IPS-20b (cell line): ENCODE results near the gene JMJD1C.
A peak's percentile ranks its signal among the peaks of the same experiment; 100 is the strongest.

ENCODE experiments used
- H3K27ac ChIP-seq: one replicate; pipeline ENCODE4 v1.5.1; 2013; ENCODE audit warnings: low read length
- H3K27me3 ChIP-seq: 2 replicates; pipeline ENCODE4 v1.6.1; 2013; ENCODE audit warnings: mild to moderate bottlenecking, low read length, inconsistent platforms; ENCODE audit not compliant: insufficient read depth
- H3K36me3 ChIP-seq: 2 replicates; pipeline ENCODE4 v1.6.1; 2013; ENCODE audit warnings: low read depth, mild to moderate bottlenecking, inconsistent platforms, low read length, moderate library complexity; ENCODE audit not compliant: insufficient read depth
- H3K4me1 ChIP-seq: 2 replicates; pipeline ENCODE4 v1.6.1; 2013; ENCODE audit warnings: mild to moderate bottlenecking, control low read depth, inconsistent platforms, low read length, moderate library complexity; ENCODE audit not compliant: insufficient read depth
- H3K4me3 ChIP-seq: 2 replicates; pipeline ENCODE4 v1.5.1; 2013; ENCODE audit warnings: mild to moderate bottlenecking, low read length, inconsistent platforms
- H3K9ac ChIP-seq: 2 replicates; pipeline ENCODE4 v1.6.1; 2013; ENCODE audit warnings: low read depth, mild to moderate bottlenecking, inconsistent platforms, low read length, moderate library complexity
- H3K9me3 ChIP-seq: 2 replicates; pipeline ENCODE4 v1.6.1; 2013; ENCODE audit warnings: mild to moderate bottlenecking, low read depth, low read length, inconsistent platforms; ENCODE audit not compliant: insufficient read depth

JMJD1C gene

GRCh38 chr10:63146503-63146902 is 319.3 kb downstream of the JMJD1C start:
- H3K27ac ChIP-seq = no peak overlapping the region
- peaks cover 8% of the 10 kb centered on the region; the same call in 1 of the 2 replicates for H3K36me3 ChIP-seq
- H3K27me3 ChIP-seq = no peaks in the 10 kb centered on the region
- no peak overlapping the region for H3K4me3 ChIP-seq
- H3K4me1 ChIP-seq = peaks cover 6% of the 10 kb centered on the region; the same call in 1 of the 2 replicates
- no peak overlapping the region for H3K9ac ChIP-seq
- H3K9me3 ChIP-seq = no peaks in the 10 kb centered on the region

- Histone ChIP-seq H3K36me3 (0 out of 2 replicates have a peak, but pooled peaks cover 6% of the 10 kb centered on the region), H3K9me3 (no peaks in the 10 kb centered on the region), H3K4me1 (peaks cover 6% of the 10 kb centered on the region; the same call in 1 of the 2 replicates), H3K9ac (no peak overlapping the region), H3K27me3 (no peaks in the 10 kb centered on the region), H3K27ac (no peak overlapping the region), H3K4me3 (no peak overlapping the region)
Measured at GRCh38 chr10:63145782-63146181, 320.0 kb downstream of the JMJD1C start.

- no peaks in the 10 kb centered on the region for H3K9me3 ChIP-seq
- no peak overlapping the region for H3K9ac ChIP-seq
- H3K4me1 ChIP-seq = peaks cover 6% of the 10 kb centered on the region; the same call in 1 of the 2 replicates
- no peak overlapping the region for H3K27ac ChIP-seq
- no peak overlapping the region for H3K4me3 ChIP-seq
- H3K27me3 ChIP-seq = no peaks in the 10 kb centered on the region
- 0 out of 2 replicates have a peak, but pooled peaks cover 6% of the 10 kb centered on the region for H3K36me3 ChIP-seq
Measured at GRCh38 chr10:63143987-63144386, 321.8 kb downstream of the JMJD1C start.

- H3K27ac ChIP-seq = no peak overlapping the region
- no peaks in the 10 kb centered on the region for H3K36me3 ChIP-seq
- no peak overlapping the region for H3K9ac ChIP-seq
- H3K27me3 ChIP-seq = no peaks in the 10 kb centered on the region
- no peaks in the 10 kb centered on the region for H3K9me3 ChIP-seq
- no peak overlapping the region for H3K4me3 ChIP-seq
- peaks cover 2% of the 10 kb centered on the region; the same call in 1 of the 2 replicates for H3K4me1 ChIP-seq
Measured at GRCh38 chr10:63142136-63142535, 323.6 kb downstream of the JMJD1C start.

GRCh38 chr10:63140077-63140476 is 325.7 kb downstream of the JMJD1C start:
- Histone ChIP-seq H3K27ac (no peak overlapping the region), H3K9me3 (no peaks in the 10 kb centered on the region), H3K9ac (no peak overlapping the region), H3K27me3 (no peaks in the 10 kb centered on the region), H3K4me1 (no peaks in the 10 kb centered on the region), H3K36me3 (no peaks in the 10 kb centered on the region), H3K4me3 (no peak overlapping the region)

- H3K9me3 ChIP-seq = peaks cover 5% of the 10 kb centered on the region
- H3K9ac ChIP-seq = no peak overlapping the region
- no peaks in the 10 kb centered on the region for H3K36me3 ChIP-seq
- no peaks in the 10 kb centered on the region for H3K27me3 ChIP-seq
- no peak overlapping the region for H3K27ac ChIP-seq
- no peak overlapping the region for H3K4me3 ChIP-seq
- no peaks in the 10 kb centered on the region for H3K4me1 ChIP-seq
Measured at GRCh38 chr10:63137306-63137705, 328.5 kb downstream of the JMJD1C start.

GRCh38 chr10:63133821-63134557 is 331.8 kb downstream of the JMJD1C start:
- Histone ChIP-seq H3K36me3 (no peaks in the 10 kb centered on the region), H3K4me1 (no peaks in the 10 kb centered on the region), H3K4me3 (peak overlapping the region; percentile 83), H3K27ac (peak overlapping the region; percentile 24), H3K9me3 (peaks cover 6% of the 10 kb centered on the region), H3K27me3 (no peaks in the 10 kb centered on the region), H3K9ac (peak overlapping the region; percentile 89)

GRCh38 chr10:63133056-63133820 is 332.5 kb downstream of the JMJD1C start, which contains the start of gene NRBF2:
NRBF2 (plus strand) TSS chr10:63133328; CDS start chr10:63133471, 143 bp downstream.
- Histone ChIP-seq H3K36me3 (no peaks in the 10 kb centered on the region), H3K27ac (peak within 1 kb of the TSS; percentile 24), H3K4me1 (no peaks in the 10 kb centered on the region), H3K9ac (peak within 1 kb of the TSS; percentile 89), H3K27me3 (no peaks in the 10 kb centered on the region), H3K9me3 (peaks cover 6% of the 10 kb centered on the region), H3K4me3 (peak within 1 kb of the TSS; percentile 83)

- no peak overlapping the region for H3K27ac ChIP-seq
- peaks cover 6% of the 10 kb centered on the region for H3K9me3 ChIP-seq
- peak overlapping the region; percentile 83 for H3K4me3 ChIP-seq
- H3K36me3 ChIP-seq = no peaks in the 10 kb centered on the region
- no peak overlapping the region for H3K9ac ChIP-seq
- H3K4me1 ChIP-seq = no peaks in the 10 kb centered on the region
- H3K27me3 ChIP-seq = no peaks in the 10 kb centered on the region
Measured at GRCh38 chr10:63132651-63133055, 333.1 kb downstream of the JMJD1C start.

GRCh38 chr10:63129888-63130287 is 335.9 kb downstream of the JMJD1C start:
- Histone ChIP-seq H3K4me3 (no peak overlapping the region), H3K27me3 (no peaks in the 10 kb centered on the region), H3K9ac (no peak overlapping the region), H3K9me3 (peaks cover 6% of the 10 kb centered on the region), H3K36me3 (no peaks in the 10 kb centered on the region), H3K27ac (no peak overlapping the region), H3K4me1 (no peaks in the 10 kb centered on the region)

- H3K9me3 ChIP-seq = peaks cover 6% of the 10 kb centered on the region
- H3K36me3 ChIP-seq = no peaks in the 10 kb centered on the region
- no peaks in the 10 kb centered on the region for H3K4me1 ChIP-seq
- no peaks in the 10 kb centered on the region for H3K27me3 ChIP-seq
- H3K9ac ChIP-seq = no peak overlapping the region
- H3K27ac ChIP-seq = no peak overlapping the region
- no peak overlapping the region for H3K4me3 ChIP-seq
Measured at GRCh38 chr10:63128443-63128842, 337.3 kb downstream of the JMJD1C start.
